Measurements from ENCODE around the gene NDUFS3.
"Not testable (repeated sequence)": the region's sequence is repeated elsewhere in the genome, so short reads cannot be mapped to it uniquely, and the experiment has no call there.

NDUFS3 gene

DNA sequence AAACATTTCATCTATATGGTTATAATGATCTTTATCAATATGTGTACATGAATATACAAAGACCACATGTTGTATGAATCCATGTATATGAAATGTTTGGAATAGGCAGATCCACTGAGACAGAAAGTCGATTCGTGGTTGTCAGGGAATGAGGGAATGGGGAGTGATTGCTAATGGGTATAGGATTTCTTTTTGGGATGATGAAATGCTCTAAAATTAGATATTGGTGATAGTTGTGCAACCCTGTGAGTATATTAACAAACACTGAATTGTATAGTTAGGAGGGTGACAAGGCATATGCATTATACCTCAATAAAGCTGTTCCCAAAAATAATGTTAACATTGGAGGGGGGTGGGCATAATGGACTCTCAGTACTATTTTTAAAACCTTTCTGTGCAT, 18.4 kb upstream of the NDUFS3 start:
- DNase-seq (ENCODE audit: low read depth), result no peak

DNA sequence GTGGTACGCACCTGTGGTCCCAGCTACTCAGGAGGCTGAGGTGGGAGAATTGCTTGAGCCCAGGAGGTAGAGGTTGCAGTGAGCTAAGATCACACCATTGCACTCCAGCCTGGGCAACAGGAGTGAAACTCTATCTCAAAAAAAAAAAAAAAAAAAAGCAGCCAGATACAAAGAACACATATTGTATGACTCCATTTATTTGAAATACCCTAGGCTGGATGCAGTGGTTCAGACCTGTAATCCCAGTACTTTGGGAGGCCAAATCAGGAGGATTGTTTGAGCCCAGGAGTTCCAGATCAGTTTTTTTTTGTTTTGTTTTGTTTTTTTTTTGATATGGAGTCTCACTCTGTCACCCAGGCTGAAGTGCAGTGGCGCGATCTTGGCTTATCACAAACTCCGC, 16.5 kb upstream of the NDUFS3 start:
- DNase-seq (ENCODE audit: low read depth), result not testable (repeated sequence)

DNA sequence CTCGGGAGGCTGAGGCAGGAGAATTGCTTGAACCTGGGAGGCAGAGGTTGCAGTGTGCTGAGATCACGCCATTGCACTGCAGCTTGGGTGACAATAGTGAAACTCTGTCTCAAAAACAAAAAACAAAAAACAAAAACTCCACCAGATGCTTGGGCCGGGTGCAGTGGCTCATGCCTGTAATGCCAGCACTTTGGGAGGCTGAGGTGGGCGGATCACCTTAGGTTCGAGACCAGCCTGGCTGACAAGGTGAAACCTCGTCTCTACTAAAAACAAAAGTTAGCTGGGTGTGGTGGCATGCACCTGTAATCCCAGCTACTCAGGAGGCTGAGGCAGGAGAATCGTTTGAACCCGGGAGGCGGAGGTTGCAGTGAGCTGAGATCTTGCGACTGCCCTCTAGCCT, 14.5 kb upstream of the NDUFS3 start:
- DNase-seq (ENCODE audit: low read depth), result not testable (repeated sequence)

DNA sequence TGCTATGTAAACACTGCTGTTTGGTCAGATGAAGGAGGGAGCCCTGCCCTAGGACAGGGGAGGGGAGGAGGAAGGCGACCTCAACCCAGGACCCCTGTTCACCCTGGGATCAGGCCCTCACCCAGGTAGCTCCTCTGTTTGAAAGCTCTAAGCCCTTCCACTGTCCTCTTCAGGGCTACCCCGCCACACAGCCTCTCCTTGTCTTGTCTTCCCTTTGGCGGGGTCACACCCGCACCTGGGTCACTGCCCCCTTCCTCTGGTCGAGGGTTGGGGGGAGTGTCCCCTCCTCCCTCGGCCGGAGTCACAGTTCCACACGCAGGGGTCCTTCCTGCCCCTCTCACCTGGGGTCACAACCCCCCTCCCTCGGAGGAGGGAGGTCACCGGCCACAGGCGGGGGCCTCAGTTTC, 13.9 kb upstream of the NDUFS3 start:
- no peak for DNase-seq (ENCODE audit: low read depth)

DNA sequence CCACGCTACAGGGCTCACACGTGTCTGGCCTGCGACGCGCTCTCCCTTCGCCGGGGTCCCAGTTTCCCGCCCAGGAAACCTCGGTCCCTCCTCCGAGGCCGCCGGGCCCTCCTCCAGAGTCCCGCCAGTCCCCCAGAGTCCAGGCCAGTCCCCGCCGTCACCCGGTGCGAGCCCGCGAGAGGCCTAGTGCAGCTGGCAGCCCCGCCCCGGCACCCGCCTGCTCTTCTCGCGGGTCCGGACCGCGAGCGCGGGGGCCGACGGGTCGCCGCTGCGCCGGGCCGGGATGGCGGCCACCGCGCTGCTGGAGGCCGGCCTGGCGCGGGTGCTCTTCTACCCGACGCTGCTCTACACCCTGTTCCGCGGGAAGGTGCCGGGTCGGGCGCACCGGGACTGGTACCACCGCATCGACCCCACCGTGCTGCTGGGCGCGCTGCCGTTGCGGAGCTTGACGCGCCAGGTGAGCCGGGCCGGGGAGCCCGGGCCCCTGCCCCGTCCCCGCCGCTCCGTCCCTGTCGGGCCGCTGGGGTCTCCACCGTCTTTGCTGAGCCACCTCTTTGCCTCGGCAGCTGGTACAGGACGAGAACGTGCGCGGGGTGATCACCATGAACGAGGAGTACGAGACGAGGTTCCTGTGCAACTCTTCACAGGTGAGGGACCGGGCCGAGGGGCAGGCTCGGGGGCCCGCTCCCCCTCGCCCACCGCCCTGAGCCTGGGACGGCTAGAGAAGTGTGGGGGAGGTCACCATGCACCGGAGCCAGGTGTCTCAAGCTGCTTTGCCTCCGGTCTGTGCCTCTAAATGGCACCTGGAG, 13.3 kb upstream of the NDUFS3 start, which contains the start of gene PTPMT1:
Gene PTPMT1, plus strand, starts transcription at position 260 of the 809 bp plus-strand sequence. Its CDS starts 24 bp downstream, at position 284.
- DNase-seq (ENCODE audit: low read depth), result peak; percentile 40

DNA sequence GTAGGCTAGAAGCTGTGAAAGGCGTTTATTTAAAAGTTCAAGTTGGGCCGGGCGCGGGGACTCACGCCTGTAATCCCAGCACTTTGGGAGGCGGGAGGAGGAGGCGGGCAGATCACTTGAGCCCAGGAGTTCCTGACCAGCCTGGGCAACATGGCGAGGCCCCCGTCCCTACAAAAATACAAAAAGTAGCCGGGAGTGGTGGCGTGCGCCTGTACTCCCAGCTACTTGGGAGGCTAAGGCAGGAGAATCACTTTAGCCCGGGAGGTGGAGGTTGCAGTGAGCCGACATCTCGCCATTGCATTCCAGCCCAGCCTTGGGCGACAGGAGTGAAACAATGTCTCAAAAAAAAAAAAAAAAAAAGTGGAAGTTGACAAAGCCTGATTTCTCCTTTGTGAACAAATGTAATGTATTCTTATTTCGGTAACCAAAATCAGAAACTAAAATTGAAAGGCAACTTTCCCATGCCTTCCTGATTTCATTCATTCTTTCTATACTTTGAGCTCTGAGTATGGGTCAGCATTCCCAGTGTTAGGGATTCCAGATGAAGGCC, 12.7 kb upstream of the NDUFS3 start:
- DNase-seq (ENCODE audit: low read depth), result no peak

DNA sequence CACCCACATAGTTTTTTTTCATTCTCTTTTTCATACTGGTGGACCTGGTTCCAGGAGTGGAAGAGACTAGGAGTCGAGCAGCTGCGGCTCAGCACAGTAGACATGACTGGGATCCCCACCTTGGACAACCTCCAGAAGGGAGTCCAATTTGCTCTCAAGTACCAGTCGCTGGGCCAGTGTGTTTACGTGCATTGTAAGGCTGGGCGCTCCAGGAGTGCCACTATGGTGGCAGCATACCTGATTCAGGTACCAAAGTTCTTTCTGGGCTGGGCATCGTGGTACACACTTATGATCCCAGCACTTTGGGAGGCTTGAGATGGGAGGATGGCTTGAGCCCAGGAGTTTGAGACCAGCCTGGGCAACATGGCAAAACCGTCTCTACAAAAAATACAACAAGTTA, 9.2 kb upstream of the NDUFS3 start:
- no peak for DNase-seq (ENCODE audit: low read depth)

DNA sequence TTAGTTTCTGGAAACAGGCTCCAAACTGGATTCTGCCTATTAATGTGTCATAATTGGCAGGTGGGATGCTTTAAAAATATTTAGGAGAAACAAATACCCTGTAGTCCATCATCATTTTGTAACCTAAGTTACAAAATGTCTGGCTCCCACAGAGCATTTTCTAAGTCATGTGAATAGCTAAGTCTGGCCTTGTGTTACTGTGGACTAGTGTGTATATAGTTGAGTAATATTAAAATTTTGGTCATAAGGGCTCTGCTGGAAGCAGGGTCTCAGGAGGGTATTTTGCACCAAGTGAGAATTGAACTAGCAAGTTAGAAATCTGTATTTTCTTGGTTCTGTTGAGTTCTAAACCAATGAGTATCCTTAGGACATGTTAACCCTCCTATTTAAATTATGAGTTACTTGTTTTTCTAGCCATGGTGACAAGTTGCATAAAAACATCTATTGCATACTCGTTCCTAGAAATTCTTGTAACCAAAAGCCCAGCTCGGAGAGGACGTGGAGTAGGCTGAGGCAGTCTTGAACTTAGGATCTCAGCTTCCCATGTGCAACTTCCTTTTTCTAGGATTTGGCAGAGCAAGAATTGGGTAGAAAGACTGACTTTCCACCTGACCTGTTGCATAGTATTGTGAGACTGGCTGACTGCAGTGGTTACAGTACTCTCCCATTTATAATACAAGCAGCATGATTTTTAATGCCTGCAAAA, 8.1 kb upstream of the NDUFS3 start:
- DNase-seq (ENCODE audit: low read depth), result no peak

DNA sequence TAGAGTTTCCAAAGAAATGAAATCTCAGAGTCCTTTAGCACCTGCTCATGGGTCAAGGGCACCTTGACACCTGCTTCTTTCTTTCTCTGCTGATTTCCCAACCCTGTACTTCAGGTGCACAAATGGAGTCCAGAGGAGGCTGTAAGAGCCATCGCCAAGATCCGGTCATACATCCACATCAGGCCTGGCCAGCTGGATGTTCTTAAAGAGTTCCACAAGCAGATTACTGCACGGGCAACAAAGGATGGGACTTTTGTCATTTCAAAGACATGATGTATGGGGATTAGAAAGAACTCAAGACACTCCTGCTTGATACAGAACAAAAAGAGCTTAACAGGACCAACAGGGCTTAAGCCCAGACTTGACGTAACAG, 7.5 kb upstream of the NDUFS3 start:
- no peak for DNase-seq (ENCODE audit: low read depth)

DNA sequence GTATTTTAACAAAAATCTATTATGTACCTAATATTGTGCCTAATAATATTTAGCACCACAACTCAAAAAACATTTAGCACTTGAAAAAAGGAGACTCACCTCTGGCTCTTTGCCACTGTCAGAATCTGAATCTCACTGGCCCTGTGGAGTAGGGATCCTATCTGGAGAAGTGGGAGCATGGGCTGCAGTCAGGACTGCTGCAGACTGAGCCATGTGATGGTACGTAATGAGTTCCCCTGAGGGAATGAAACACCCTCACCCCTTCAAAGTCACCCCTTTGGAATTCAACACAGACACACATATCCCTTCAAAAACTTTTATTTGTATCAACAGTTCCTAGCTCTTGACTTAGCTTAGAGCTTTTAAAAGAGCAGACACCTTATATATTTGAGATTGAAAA, 7.0 kb upstream of the NDUFS3 start:
- no peak for DNase-seq (ENCODE audit: low read depth)

DNA sequence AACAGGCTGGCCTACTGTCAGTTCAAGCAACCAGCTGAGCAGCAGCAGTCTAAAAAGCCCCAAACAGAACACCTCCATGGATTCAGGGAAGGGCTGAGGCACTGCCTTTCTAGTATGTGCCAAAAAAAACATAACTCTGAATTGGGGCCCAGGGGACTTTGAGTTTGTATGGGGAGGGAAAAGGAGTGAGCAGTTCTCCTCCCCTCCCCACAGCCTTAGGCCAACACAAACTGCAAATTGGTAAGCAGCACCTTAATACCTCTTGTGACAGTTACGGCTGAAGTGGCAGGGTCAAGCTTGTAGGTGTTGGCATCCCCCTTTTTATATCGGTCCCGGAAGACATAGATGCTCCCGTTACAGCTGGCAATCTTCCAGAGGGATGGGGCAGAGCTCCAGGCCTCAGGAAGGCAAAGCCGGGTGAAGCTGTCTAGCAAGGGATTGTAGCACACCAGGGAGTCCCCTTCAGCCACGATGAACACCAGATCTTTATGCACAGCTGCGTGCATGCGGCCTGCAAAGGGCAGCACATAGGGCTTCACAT, 6.1 kb upstream of the NDUFS3 start:
- no peak for DNase-seq (ENCODE audit: low read depth)

DNA sequence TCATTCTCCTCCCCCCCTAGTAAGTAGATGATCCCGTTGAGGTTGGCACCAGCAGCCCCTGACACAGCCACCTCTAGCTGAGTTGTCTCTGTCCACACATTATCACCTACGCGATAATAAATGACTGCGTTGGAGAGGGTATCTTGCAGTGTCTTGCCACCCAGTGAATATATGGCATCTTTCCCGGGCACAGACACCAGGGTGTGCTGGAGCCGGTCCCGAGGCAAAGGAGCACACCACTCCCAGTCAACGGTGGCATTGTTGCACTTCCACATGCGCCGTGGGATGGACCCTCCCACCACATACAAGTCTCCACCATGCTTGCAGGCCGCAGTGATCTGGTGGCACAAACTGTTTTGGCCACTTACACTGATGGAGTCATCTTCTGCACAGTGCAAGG, 5.6 kb upstream of the NDUFS3 start:
- no peak for DNase-seq (ENCODE audit: low read depth)

DNA sequence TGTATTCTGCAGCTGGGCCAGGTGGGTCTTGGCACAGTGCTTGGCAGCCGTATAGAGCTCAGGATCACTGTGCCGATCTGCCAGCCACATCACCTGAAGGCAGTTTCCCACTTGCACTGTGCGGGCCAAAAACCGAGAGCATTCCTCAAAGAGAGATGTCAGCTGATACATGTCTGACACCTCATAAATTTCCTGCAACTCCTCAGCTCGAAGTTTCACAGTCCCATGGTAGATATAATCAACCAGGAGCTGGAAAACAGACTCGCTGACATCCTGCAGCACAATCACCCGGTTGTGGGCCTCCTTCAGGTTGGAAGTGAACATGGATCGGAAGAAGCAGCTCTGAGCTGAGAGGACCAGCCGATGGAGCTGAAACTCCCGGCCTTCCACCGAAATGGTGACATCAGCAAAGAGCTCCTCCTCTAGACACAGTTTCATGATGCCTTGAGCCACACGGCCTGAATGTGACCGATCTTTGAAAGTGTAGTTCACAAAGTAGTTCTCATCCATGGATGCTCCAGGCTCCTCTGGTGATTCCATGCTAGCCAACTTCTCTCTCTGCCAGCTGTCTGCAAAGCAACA, 1.3 kb upstream of the NDUFS3 start:
- no peak for DNase-seq (ENCODE audit: low read depth)

DNA sequence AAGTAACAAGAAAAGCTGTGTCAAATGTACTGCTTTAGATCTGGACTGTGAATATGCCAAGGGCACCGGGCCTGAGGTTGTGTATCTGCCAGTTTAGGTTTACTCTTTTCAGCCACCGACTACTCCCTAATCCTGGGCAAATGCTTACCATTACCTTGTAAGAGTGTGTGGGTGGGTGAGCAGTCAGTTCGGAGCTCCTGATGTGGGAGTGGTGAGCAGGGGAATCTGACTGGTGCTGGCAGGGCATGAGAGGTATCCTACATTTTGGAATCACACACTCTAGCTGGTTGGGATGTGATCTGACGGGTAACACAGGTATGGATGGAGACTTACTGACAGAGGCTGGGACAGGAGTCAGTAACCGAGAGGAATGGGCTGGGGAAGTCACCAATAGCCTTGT, 5.0 kb downstream of the NDUFS3 start:
- DNase-seq (ENCODE audit: low read depth), result no peak

DNA sequence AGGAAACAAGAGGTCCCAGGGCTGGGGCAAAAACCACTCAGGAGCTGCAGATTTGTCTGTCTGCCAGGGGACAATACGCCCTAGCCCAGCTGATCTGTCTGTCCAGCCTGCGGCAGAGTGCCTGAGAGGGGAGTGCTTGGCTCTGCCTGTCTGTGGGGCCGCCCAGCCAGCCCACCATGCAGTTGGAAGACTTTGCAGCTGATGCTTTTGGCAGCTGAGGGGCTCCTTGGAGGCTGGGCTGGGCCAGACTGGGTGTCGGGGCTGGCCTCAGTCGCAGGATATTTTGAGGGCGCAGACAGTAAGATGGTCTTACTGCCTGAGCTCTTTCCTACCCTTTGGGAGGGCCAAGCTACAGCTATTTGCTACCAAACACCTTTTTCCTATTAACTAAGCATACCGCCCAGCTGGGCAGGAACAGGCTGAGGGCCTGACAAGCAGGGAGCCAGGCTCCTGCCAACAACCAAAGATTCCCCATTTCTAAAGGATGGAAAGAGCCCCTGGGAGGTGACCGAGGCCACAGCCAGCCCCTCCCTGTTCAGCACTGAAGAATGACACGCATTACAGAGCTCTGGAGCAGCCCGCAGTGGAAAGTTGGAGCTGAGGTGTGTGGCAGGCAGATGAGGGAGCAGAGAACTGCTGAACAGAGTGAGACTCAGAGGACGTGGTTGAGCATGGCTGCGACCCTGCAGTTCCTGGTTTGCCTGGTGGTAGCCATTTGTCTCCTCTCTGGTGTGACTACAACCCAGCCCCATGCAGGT, 7.4 kb downstream of the NDUFS3 start, which contains the start of gene FAM180B:
Gene FAM180B, plus strand, starts transcription at position 581 of the 758 bp plus-strand sequence. Its CDS starts 91 bp downstream, at position 672.
- DNase-seq (ENCODE audit: low read depth), result no peak

DNA sequence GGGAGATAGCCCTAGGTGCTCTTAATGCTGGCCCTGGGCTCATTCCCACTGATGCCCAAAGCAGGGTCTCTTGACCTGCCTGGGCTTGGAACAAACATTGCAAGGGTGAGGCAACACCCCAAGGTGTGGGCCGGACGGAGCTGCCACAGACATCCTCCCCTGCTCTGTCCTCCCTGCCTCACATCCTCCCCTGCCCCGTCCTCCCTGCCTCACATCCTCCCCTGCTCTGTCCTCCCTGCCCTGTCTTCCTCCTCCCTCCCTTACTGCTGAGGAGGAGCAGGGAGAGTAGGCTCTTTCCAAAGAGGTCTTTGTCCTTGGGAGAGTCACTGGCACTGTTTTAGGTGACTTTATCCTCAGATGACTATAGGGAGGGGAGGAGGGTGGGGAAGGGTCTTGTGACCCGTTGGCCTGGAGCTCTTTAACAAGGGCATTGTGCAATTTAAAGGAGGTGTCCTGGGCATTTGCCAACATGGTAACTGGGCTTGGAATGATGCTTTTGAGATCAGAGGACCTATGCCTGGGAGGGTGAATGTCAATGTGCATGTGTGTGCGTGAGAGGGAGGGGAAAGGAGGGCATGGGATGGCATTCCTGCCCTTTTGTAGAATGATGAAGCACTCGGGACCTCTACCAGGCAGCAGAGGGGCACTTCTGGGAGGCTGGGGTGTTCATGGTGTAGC, 8.3 kb downstream of the NDUFS3 start:
- DNase-seq (ENCODE audit: low read depth), result no peak

DNA sequence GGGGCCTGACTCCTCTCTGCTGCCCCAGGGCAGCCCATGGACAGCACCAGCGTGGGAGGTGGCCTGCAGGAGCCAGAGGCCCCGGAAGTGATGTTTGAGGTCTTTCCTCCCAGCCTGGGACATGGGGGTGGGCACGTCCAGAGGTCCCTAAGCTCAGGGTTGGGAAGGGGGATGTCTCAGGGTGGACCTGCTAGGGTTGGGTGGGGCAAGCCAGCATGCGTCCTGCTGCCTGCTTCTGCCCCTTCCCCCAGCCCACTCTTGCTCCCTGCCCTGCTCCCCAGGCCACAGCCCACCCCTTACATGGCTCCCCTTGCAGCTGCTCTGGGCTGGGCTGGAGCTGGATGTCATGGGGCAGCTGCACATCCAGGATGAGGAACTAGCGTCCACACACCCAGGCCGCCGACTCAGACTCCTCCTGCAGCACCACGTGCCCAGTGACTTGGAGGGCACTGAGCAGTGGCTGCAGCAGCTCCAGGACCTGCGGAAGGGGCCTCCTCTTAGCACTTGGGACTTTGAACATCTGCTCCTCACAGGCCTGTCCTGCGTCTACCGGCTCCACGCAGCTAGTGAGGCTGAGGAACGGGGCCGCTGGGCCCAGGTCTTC, 9.0 kb downstream of the NDUFS3 start:
- no peak for DNase-seq (ENCODE audit: low read depth)

DNA sequence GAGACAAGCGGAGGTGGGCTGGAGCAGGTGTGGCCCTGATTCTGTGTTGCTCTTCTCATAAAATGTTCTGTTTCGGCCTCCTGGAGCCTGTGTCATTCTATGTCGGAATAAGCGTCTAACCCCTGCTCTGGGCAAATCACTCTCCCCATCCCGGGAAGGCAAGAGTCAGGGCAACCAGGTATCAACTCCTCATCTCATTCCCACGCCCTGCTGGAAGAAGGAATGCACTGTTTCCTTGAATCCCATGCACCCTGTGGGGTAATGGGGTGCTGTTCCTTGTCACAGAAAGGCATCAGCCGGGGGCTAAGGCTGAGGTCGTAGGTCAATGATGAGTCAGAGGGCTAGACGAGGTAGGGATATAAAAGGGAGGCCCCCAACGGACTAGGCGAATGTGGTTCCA, 10.2 kb downstream of the NDUFS3 start:
- no peak for DNase-seq (ENCODE audit: low read depth)

DNA sequence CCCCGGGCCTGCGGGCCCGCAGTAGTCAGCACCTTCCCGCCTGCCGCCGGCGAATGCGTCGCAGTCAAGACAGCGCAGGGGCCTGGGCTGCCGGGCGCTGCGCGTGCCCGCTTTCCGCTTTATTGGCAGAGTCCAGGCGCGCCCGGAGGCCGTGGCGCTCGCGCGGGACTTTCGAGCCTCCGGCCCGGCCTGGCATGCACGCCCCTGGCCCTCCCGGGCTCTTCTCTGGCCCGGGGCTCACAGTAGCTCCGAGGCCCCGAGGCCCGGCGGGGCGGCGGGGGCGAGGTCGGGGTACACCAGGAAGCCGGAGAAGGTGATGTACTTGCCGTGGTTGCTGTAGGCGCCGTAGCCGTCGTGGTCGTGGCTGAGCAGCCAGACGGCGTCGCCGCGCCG, 10.7 kb downstream of the NDUFS3 start:
- DNase-seq (ENCODE audit: low read depth), result no peak

DNA sequence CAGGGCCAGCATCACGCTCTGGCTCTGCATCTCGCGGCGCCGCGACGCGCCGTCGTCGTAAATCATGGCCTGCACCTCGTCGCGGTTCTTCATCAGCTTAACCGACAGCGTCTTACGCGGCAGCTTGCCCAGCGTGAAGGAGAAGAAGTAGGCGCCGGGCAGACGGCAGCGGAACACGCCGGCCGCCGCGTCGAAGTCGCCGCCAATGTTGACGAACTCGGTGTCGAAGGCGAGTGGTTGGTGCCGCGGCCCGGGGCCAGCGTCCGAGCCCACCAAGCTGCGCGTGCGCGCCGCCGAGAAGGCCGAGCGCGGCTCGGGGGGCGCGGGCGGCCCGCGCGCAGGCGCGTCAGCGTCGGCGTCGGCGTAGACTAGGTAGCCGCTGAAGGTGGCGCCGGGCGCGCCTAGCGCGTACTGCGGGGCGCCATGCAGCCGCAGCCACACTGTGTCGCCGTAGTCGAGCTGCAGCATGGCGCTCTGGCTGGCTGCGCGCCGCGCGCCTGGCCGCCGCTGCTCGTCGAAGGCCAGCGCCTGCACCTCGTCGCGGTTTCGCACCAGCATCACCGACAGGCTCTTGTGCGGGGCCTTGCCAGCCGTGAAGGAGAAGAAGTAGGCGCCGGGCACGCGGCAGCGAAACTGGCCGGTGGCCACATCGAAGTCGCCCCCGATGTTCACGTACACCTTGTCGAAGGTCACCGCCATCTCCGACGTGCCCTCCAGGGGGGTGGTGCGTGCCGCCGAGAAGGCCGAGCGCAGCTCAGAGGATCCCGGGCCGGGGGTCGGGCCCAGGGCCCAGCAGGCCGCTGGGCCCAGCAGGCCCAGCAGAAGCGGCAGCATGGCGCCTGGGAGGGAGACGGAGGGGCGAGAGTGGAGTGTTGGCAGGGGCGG, 11.3 kb downstream of the NDUFS3 start:
- no peak for DNase-seq (ENCODE audit: low read depth)
